AG04450 (cell line): ENCODE results near the gene RGL3. TPM values are rescaled to one million over a fixed set of nuclear protein-coding genes. Genes with fewer than 3 reads are reported as not detected.
A peak's percentile ranks its signal among the peaks of the same experiment; 100 is the strongest.

Experiments used
- CTCF ChIA-PET: fragments of 300-600, 350-600 bp; formaldehyde crosslinking; extraction: SDS; loops from one replicate; lab custom pipeline; 2022; ENCODE audit warnings: antibody characterized with exemption, inconsistent platforms; lab: Charles Lee
- POLR2A ChIA-PET: fragments of 350-600 bp; formaldehyde crosslinking; extraction: SDS; loops from one replicate; lab custom pipeline; 2021; ENCODE audit warnings: antibody characterized with exemption, inconsistent platforms; lab: Yijun Ruan, JAX
- DNase-seq: peaks from one replicate; pipeline ENCODE4 v3.0.0-alpha.2; 2011; ENCODE audit warnings: low read depth, low spot score
- H3K27ac ChIP-seq: one replicate; pipeline ENCODE4 v1.5.1; 2012; ENCODE audit warnings: low read depth, low read length, control low read depth
- H3K27me3 ChIP-seq: one replicate; pipeline ENCODE4 v1.6.0; 2012; ENCODE audit warnings: low read length; ENCODE audit not compliant: control insufficient read depth, insufficient read depth
- H3K4me3 ChIP-seq: 2 replicates; pipeline ENCODE4 v1.5.1; 2011; ENCODE audit warnings: mild to moderate bottlenecking, low read depth, low read length, control low read depth
- H3K9me3 ChIP-seq: 2 replicates; pipeline ENCODE4 v1.5.1; 2012; ENCODE audit warnings: low read length; ENCODE audit not compliant: control insufficient read depth, insufficient read depth
- CTCF ChIP-seq: IDR thresholded peaks from 2 replicates; pipeline ENCODE4 v1.5.1; 2011; ENCODE audit warnings: low read depth, low read length, control low read depth, inconsistent platforms
- polyA plus RNA-seq: library from polyadenylated mRNA; depleted of rRNA; stranded (reverse); fragments of >200 nt; gene quantifications from 2 replicates; pipeline ENCODE4 v1.2.3, GENCODE V29; 2011

The RGL3 gene
- polyA plus RNA-seq, 1 experiment = 0.11 TPM

GRCh38 chr19:11425719-11426457, 6.8 kb upstream of the RGL3 start:
- ChIA-PET CTCF (interaction anchor here (0.9 kb wide), 1 partner anchor 10 kb away, joined by 3 read pairs; the partner anchor contains the start of gene PRKCSH), POLR2A (no interaction called here)
- Histone ChIP-seq H3K4me3 (no peak overlapping the region), H3K27ac (no peak overlapping the region), H3K27me3 (peaks cover 33% of the 10 kb centered on the region), H3K9me3 (peaks cover 23% of the 10 kb centered on the region; the same call in 1 of the 2 replicates)
- no peak for TF ChIP-seq CTCF
- DNase-seq = no peak

DNA sequence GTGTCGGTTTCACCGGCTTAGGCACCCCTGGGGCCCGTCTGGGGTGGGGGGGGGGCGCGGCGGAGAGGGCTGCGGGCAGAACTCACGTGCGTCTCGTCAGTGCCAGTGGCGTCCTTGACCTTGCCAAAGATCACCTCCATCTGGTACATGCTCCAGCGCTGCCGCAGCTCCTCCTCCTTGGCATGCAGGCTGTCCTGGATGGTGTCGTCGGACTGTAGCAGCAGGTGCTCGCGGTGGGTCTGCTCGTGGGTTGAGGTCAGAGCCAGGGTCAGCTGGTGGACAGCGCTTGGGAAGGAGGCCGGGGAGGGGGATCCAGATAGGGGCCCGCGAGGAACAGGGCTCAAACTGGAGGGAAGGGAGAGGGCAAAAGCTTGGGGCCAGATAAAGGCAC, 4.7 kb upstream of the RGL3 start:
- POLR2A ChIA-PET = interaction anchor here (0.7 to 0.9 kb wide), 2 partner anchors 8 to 143 kb away, joined by 3 to 4 read pairs; no protein-coding TSS in a partner anchor
- peaks cover 49% of the 10 kb centered on the region for H3K27me3 ChIP-seq
- no peak for DNase-seq
- no peak for TF ChIP-seq CTCF
- no peak overlapping the region for H3K27ac ChIP-seq
- H3K9me3 ChIP-seq = peaks cover 23% of the 10 kb centered on the region; the same call in 1 of the 2 replicates
- CTCF ChIA-PET = interaction anchor here (1.1 kb wide), 1 partner anchor 41 kb away, joined by 3 read pairs; no protein-coding TSS in a partner anchor
- no peak overlapping the region for H3K4me3 ChIP-seq

- Histone ChIP-seq H3K9me3 (peaks cover 23% of the 10 kb centered on the region; the same call in 1 of the 2 replicates), H3K4me3 (no peak overlapping the region), H3K27ac (no peak overlapping the region), H3K27me3 (peaks cover 54% of the 10 kb centered on the region)
- ChIA-PET POLR2A (interaction anchor here (0.6 to 0.9 kb wide), 3 partner anchors 8 to 129 kb away, joined by 3 to 4 read pairs (median 3); partner anchors contain the start of gene SWSAP1), CTCF (interaction anchor here (1.1 kb wide), 1 partner anchor 40 kb away, joined by 3 read pairs; no protein-coding TSS in a partner anchor)
- TF ChIP-seq CTCF = no peak
- no peak for DNase-seq
Measured at GRCh38 chr19:11423164-11423790, 4.2 kb upstream of the RGL3 start.

GRCh38 chr19:11422163-11423065, 3.3 kb upstream of the RGL3 start:
- Histone ChIP-seq H3K27me3 (peaks cover 60% of the 10 kb centered on the region), H3K27ac (no peak overlapping the region), H3K4me3 (0 out of 2 replicates have a peak overlapping the region, but pooled peaks have one; percentile 20), H3K9me3 (peaks cover 23% of the 10 kb centered on the region; the same call in 1 of the 2 replicates)
- TF ChIP-seq CTCF = no peak
- POLR2A ChIA-PET = interaction anchor here (0.5 to 0.6 kb wide), 2 partner anchors 48 to 105 kb away, joined by 3 to 5 read pairs; partner anchors contain the start of gene SWSAP1
- DNase-seq = no peak
- CTCF ChIA-PET = interaction anchor here (0.6 to 1.9 kb wide), 3 partner anchors 12 to 128 kb away, joined by 3 to 9 read pairs (median 9); partner anchors contain the start of genes ODAD3 and PRKCSH
